Suprapubic skin (tissue), 4 donors: ENCODE measurements around the gene IQGAP2.

Source experiments
- CTCF ChIP-seq, 2 donors: fragments of 200-600 bp in 1 of 2; fragments of 450-650 bp in 1 of 2; sonication (generic) in 1 of 2; IDR thresholded peaks; one replicate each; pipeline ENCODE4 v1.5.1; 2016 to 2019; ENCODE audit warnings: antibody characterized with exemption in 2 of 2, mild to moderate bottlenecking in 1 of 2, moderate library complexity in 1 of 2
- EP300 ChIP-seq: sonication (generic); formaldehyde crosslinking; IDR thresholded peaks from one replicate; pipeline ENCODE4 v1.6.1; 2017; ENCODE audit warnings: antibody characterized with exemption
- POLR2A ChIP-seq, 2 donors: fragments of 450-650 bp; IDR thresholded peaks; one replicate each; pipeline ENCODE4 v1.6.1; 2017; ENCODE audit warnings: antibody characterized with exemption in 2 of 2, mild to moderate bottlenecking in 2 of 2, moderate library complexity in 2 of 2
- POLR2AphosphoS5 ChIP-seq, 3 donors: sonication (generic); formaldehyde crosslinking; IDR thresholded peaks; one replicate each; pipeline ENCODE4 v1.6.1; 2017; ENCODE audit warnings: antibody characterized with exemption in 3 of 3

GRCh38 chr5:76692651-76693050, 289.6 kb downstream of the IQGAP2 start:
- TF ChIP-seq CTCF (IDR thresholded peaks at IDR 0.05) (no peak), POLR2A (IDR thresholded peaks at IDR 0.05) (no peak), POLR2AphosphoS5 (IDR thresholded peaks at IDR 0.05) (no peak), EP300 (no peak)
